ENCODE measurements around the gene AGPAT3.

DNA sequence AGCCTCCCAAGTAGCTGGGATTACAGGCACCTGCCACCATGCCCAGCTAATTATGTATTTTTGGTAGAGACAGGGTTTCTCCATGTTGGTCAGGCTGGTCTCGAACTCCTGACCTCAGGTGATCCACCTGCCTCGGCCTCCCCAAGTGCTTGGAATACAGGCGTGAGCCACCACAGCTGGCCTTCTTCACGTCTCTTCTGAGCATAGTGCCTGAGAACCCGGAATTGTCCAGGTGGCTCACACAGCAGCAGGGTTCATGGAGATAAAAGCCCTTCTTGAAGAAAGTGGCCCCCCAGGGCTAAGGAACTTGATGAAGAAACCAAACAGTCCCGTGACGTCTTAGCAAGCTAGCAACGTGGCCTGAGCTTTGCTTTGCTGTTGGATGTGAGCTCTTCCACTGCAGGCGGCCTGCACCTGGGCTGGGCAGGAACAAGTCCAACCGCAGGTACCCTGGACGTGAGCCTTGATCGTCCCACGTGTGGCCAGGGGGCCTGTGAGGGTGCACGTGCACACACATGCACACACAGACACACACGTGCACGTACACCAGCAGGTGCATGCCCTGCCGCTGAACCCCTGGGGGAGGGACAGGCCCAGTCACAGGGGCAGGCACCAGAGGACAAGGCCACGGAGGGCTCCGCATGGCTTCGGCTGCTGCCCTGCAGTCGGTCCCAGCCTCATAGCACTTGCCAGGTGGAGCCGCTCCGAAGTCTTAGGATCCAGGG is 123.6 kb downstream of the AGPAT3 start:
- TF ChIP-seq, protein P1, sequence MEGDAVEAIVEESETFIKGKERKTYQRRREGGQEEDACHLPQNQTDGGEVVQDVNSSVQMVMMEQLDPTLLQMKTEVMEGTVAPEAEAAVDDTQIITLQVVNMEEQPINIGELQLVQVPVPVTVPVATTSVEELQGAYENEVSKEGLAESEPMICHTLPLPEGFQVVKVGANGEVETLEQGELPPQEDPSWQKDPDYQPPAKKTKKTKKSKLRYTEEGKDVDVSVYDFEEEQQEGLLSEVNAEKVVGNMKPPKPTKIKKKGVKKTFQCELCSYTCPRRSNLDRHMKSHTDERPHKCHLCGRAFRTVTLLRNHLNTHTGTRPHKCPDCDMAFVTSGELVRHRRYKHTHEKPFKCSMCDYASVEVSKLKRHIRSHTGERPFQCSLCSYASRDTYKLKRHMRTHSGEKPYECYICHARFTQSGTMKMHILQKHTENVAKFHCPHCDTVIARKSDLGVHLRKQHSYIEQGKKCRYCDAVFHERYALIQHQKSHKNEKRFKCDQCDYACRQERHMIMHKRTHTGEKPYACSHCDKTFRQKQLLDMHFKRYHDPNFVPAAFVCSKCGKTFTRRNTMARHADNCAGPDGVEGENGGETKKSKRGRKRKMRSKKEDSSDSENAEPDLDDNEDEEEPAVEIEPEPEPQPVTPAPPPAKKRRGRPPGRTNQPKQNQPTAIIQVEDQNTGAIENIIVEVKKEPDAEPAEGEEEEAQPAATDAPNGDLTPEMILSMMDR (IDR thresholded peaks at IDR 0.05) = no peak
- no peak for TF ChIP-seq ZFX (IDR thresholded peaks at IDR 0.05; ENCODE audit: borderline replicate concordance)
